Gastroesophageal sphincter (tissue), 4 donors: ENCODE data around the gene TXNRD1. TPM values are rescaled to one million over a fixed set of nuclear protein-coding genes. Genes with fewer than 3 reads are reported as not detected.

Experiments used
- ATAC-seq: fragments of 150-250 bp; one replicate; pipeline ENCODE4 v1.9.1; 2016; ENCODE audit warnings: mild to moderate bottlenecking, moderate library complexity
- H3K27ac ChIP-seq, 4 donors: fragments of 200-600 bp; sonication (generic) in 3 of 4; 1 replicate in 3 of 4; 2 replicates in 1 of 4; pipeline ENCODE4 v1.5.1; 2016 to 2019
- H3K27me3 ChIP-seq: fragments of 200-600 bp; sonication (generic); one replicate; pipeline ENCODE4 v1.5.1; 2019
- H3K36me3 ChIP-seq, 2 donors: fragments of 200-600 bp; sonication (generic); one replicate each; pipeline ENCODE4 v1.5.1; 2019; ENCODE audit warnings: control low read depth in 1 of 2
- H3K4me1 ChIP-seq, 3 donors: fragments of 200-600 bp; sonication (generic); 1 replicate in 2 of 3; 2 replicates in 1 of 3; pipeline ENCODE4 v1.5.1; 2016 to 2019; ENCODE audit warnings: control low read depth in 2 of 3
- H3K4me3 ChIP-seq, 2 donors: fragments of 200-600 bp; sonication (generic); one replicate each; pipeline ENCODE4 v1.5.1; 2019; ENCODE audit warnings: mild to moderate bottlenecking in 1 of 2, moderate library complexity in 1 of 2
- H3K9me3 ChIP-seq, 3 donors: fragments of 200-600 bp; sonication (generic); one replicate each; pipeline ENCODE4 v1.5.1; 2017 to 2019; ENCODE audit warnings: control low read depth in 2 of 3
- CTCF ChIP-seq, 4 experiments: fragments of 200-600 bp in 2 of 4; fragments of 450-650 bp in 2 of 4; sonication (generic) in 1 of 4; IDR thresholded peaks; one replicate each; pipeline ENCODE4 v1.5.1; 2017 to 2019; ENCODE audit warnings: antibody characterized with exemption in 4 of 4, mild to moderate bottlenecking in 2 of 4, moderate library complexity in 2 of 4
- EP300 ChIP-seq: sonication (generic); formaldehyde crosslinking; IDR thresholded peaks from one replicate; pipeline ENCODE4 v1.6.1; 2017; ENCODE audit warnings: antibody characterized with exemption, mild to moderate bottlenecking
- POLR2A ChIP-seq, 2 donors: fragments of 450-650 bp; IDR thresholded peaks; one replicate each; pipeline ENCODE4 v1.6.1; 2017; ENCODE audit warnings: antibody characterized with exemption in 2 of 2, mild to moderate bottlenecking in 2 of 2, moderate library complexity in 1 of 2
- POLR2AphosphoS5 ChIP-seq: sonication (generic); formaldehyde crosslinking; IDR thresholded peaks from one replicate; pipeline ENCODE4 v1.6.1; 2017; ENCODE audit warnings: antibody characterized with exemption
- WGBS, 2 donors: methylation state at CpG; one replicate each; pipeline ENCODE4 v1.1.5; 2018; ENCODE audit warnings: low coverage in 1 of 2; 5-methylcytosine and 5-hydroxymethylcytosine counted together
- total RNA-seq, 4 donors: library from RNA; depleted of rRNA; stranded (reverse); fragments of >200 nt; gene quantifications; one replicate each; pipeline ENCODE4 v1.1.0, GENCODE V29; 2016

The TXNRD1 gene
- total RNA-seq, 4 donors from 2014 or later, result 230 to 458 (median 305) TPM

DNA sequence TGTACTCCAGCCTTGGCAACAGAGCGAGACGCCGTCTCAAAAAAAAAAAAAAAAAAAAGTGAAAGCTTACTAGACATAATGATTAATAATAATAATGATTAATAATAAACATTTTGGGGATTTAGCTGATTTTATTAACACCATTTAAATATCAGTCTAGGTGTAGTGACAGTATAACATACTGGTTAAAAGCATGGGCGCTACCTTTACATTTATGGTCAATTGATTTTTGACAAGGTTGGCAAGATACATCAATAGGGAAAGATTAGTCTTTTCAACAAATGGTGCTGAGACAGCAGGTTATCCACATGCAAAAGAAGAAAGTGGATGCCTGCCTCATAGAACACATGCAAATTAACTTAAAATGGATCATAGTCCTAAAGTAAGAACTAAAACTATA lies 34.3 kb downstream of the TXNRD1 start:
- ATAC-seq, result no peak
- TF ChIP-seq POLR2AphosphoS5 (no peak), CTCF (IDR thresholded peaks at IDR 0.05) (no peak), POLR2A (IDR thresholded peaks at IDR 0.05) (no peak), EP300 (no peak)
- WGBS, 2 donors, result 88 to 100% methylated on average over 1 of the region's 4 CpGs

GRCh38 chr12:104250366-104251125 lies 35.0 kb downstream of the TXNRD1 start:
- Histone ChIP-seq H3K36me3 (no peaks in the 10 kb centered on the region), H3K9me3 (no peaks in the 10 kb centered on the region), H3K4me3 (no peak overlapping the region), H3K27ac (no peak overlapping the region), H3K4me1 (no peaks in the 10 kb centered on the region), H3K27me3 (no peaks in the 10 kb centered on the region)
- 77 to 100% methylated on average over 2 of the region's 2 CpGs for WGBS, 2 donors
- TF ChIP-seq EP300 (no peak), CTCF (IDR thresholded peaks at IDR 0.05) (no peak), POLR2AphosphoS5 (no peak), POLR2A (IDR thresholded peaks at IDR 0.05) (no peak)
- ATAC-seq, result no peak

More for the DNA sequence above, 34.3 kb downstream of the TXNRD1 start:
- Histone ChIP-seq H3K36me3 (no peaks in the 10 kb centered on the region), H3K27ac (no peak overlapping the region), H3K9me3 (no peaks in the 10 kb centered on the region), H3K4me1 (no peaks in the 10 kb centered on the region), H3K27me3 (no peaks in the 10 kb centered on the region), H3K4me3 (no peak overlapping the region)

GRCh38 chr12:104257913-104258472 lies 42.4 kb downstream of the TXNRD1 start:
- Histone ChIP-seq H3K27me3 (no peaks in the 10 kb centered on the region), H3K36me3 (no peaks in the 10 kb centered on the region), H3K4me3 (no peak overlapping the region), H3K27ac (no peak overlapping the region), H3K4me1 (no peaks in the 10 kb centered on the region), H3K9me3 (no peaks in the 10 kb centered on the region)
- no peak for ATAC-seq
- no peak for TF ChIP-seq POLR2AphosphoS5
- no peak for TF ChIP-seq EP300
- no peak for TF ChIP-seq POLR2A (IDR thresholded peaks at IDR 0.05)
- no peak for TF ChIP-seq CTCF (IDR thresholded peaks at IDR 0.05)

DNA sequence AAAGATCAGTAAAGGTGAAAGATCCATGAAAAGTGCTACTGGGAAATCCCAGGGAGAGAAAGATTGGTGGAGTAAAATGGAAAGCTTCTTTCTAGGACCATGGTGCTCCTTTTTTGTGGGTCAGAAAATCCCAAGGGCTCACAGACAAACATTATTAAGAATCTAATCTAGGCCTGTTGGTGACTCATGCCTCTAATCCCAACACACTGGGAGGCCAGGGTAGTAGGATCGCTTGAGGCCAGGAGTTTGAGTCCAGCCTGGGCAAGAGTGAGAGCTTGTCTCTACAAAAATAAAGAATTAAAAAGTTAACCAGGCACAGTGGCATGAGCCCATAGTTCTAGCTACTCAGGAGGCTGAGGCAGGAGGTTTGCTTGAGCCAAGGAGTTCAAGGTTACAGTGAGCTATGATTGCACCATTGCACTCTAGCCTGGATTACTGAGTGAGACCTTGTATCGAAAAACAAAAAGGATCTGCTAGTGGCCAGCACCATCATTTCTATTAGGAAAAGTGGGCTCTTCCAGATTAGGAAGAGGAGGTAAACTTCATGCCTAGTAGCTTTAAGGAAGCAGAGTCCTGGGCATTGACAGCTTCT lies 43.0 kb downstream of the TXNRD1 start:
- no peak for TF ChIP-seq POLR2A (IDR thresholded peaks at IDR 0.05)
- TF ChIP-seq EP300, result no peak
- no peak for TF ChIP-seq POLR2AphosphoS5
- no peak for TF ChIP-seq CTCF (IDR thresholded peaks at IDR 0.05)
- ATAC-seq, result no peak
- Histone ChIP-seq H3K4me3 (no peak overlapping the region), H3K36me3 (no peaks in the 10 kb centered on the region), H3K27ac (no peak overlapping the region), H3K27me3 (no peaks in the 10 kb centered on the region), H3K4me1 (no peaks in the 10 kb centered on the region), H3K9me3 (no peaks in the 10 kb centered on the region)
- WGBS, 2 donors, result 67% methylated on average over 1 of the region's 2 CpGs; no CpG with 5 or more reads in 1 of the 2 donors
